Kidney epithelial cell (primary cell): ENCODE results near the gene GJB6. TPM values are rescaled to one million over a fixed set of nuclear protein-coding genes. Genes with fewer than 3 reads are reported as not detected.

Source experiments
- DNase-seq: peaks from one replicate; pipeline ENCODE4 v3.0.0-alpha.2; 2010; ENCODE audit warnings: low read depth
- H3K27me3 ChIP-seq: 2 replicates; pipeline ENCODE4 v1.6.0; 2011; ENCODE audit warnings: low read length; ENCODE audit not compliant: control insufficient read depth, insufficient read depth
- H3K36me3 ChIP-seq: 2 replicates; pipeline ENCODE4 v1.5.1; 2011; ENCODE audit warnings: low read length; ENCODE audit not compliant: control insufficient read depth, insufficient read depth
- H3K4me3 ChIP-seq: 2 replicates; pipeline ENCODE4 v1.5.1; 2011; ENCODE audit warnings: low read depth, mild to moderate bottlenecking, control low read depth, low read length
- CTCF ChIP-seq: IDR thresholded peaks from 2 replicates; pipeline ENCODE4 v1.5.1; 2011; ENCODE audit warnings: mild to moderate bottlenecking, moderate library complexity, low read length, control low read depth, inconsistent platforms; ENCODE audit not compliant: insufficient read depth, poor library complexity, severe bottlenecking
- total RNA-seq: library from RNA; depleted of rRNA; stranded (reverse); fragments of >200 nt; gene quantifications from 2 replicates; pipeline ENCODE4 v1.2.3, GENCODE V29; 2015

GJB6 gene
- total RNA-seq, 1 donor from 2014 or later, result 1.9 TPM

- Histone ChIP-seq H3K36me3 (no peaks in the 10 kb centered on the region), H3K27me3 (no peaks in the 10 kb centered on the region), H3K4me3 (no peak overlapping the region)
- no peak for DNase-seq
- no peak for TF ChIP-seq CTCF
Measured at GRCh38 chr13:20270163-20270865, 38.2 kb upstream of the GJB6 start.

GRCh38 chr13:20264271-20265018 is 32.3 kb upstream of the GJB6 start:
- no peak for TF ChIP-seq CTCF

GRCh38 chr13:20263393-20264044 is 31.4 kb upstream of the GJB6 start:
- no peak for DNase-seq
- Histone ChIP-seq H3K27me3 (no peaks in the 10 kb centered on the region), H3K36me3 (no peaks in the 10 kb centered on the region), H3K4me3 (no peak overlapping the region)
- no peak for TF ChIP-seq CTCF

More at GRCh38 chr13:20264271-20265018, 32.3 kb upstream of the GJB6 start:
- no peak overlapping the region for H3K4me3 ChIP-seq
- DNase-seq, result no peak
- H3K36me3 ChIP-seq, result no peaks in the 10 kb centered on the region
- H3K27me3 ChIP-seq, result no peaks in the 10 kb centered on the region

- Histone ChIP-seq H3K27me3 (no peaks in the 10 kb centered on the region), H3K36me3 (no peaks in the 10 kb centered on the region), H3K4me3 (no peak overlapping the region)
- TF ChIP-seq CTCF, result no peak
- DNase-seq, result no peak
Measured at GRCh38 chr13:20258963-20259288, 26.8 kb upstream of the GJB6 start.

- Histone ChIP-seq H3K4me3 (peak overlapping the region; percentile 3), H3K27me3 (no peaks in the 10 kb centered on the region), H3K36me3 (no peaks in the 10 kb centered on the region)
- DNase-seq, result peak; percentile 39
- TF ChIP-seq CTCF, result no peak
Measured at GRCh38 chr13:20258208-20258962, 26.3 kb upstream of the GJB6 start.
